ENCODE results near the gene ICA1L. TPM values are rescaled to one million over a fixed set of nuclear protein-coding genes. Genes with fewer than 3 reads are reported as not detected.
A peak's percentile ranks its signal among the peaks of the same experiment; 100 is the strongest.

The ICA1L gene
- total RNA-seq, 1 donor from 2014 or later = 5.5 TPM

DNA sequence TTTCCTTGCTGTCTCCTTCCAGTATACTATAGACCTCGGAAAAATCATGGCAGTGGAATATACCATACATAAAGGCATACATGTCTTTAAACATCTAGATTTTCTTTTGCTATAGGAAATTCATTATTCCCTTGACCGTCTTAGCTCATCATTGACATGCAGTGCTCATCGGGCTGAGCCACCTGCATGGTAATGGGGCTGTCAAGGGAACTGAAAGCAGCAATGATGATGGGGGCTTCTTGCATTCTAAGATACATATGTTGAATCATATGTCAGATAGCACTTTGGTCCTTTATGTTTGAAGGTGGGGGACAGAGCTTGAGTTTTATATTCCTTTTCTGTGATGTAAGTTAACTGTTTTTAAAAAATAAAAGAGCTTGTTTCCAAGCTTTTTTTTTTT is 106.6 kb downstream of the ICA1L start:
- Mint-ChIP-seq H3K4me3 (no peak overlapping the region), H3K27me3 (ENCODE audit: insufficient read depth) (no peaks in the 10 kb centered on the region), H3K36me3 (ENCODE audit: low read depth) (peaks cover 23% of the 10 kb centered on the region), H3K4me1 (ENCODE audit: low read depth) (peaks cover 23% of the 10 kb centered on the region), H3K9me3 (no peaks in the 10 kb centered on the region), H3K27ac (no peak overlapping the region)
- intact Hi-C loops (cut with micrococcal nuclease) = loop anchor here (5.0 kb wide), 1 partner anchor 107 kb away; the partner anchor contains the start of gene ICA1L
- DNase-seq (ENCODE audit: low spot score) = no peak

DNA sequence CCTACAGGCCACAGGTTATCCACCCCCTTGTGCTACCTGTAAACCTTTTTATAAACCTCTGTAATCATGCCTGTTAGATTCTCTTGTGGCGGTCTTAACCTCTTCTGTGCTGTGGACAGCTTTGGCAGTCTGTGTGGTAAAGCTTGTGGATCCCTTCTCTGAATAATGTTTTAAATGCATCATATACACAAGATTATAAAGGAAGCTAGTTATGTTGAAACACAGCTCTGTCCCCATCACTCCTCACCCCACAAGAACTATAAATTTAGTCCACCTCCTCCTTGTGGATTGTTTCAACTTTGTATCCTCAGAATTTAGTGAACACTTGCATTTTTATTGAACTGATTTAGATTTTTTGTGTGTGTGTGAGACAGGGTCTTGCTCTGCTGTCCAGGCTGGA is 107.7 kb downstream of the ICA1L start:
- H3K4me1 Mint-ChIP-seq (ENCODE audit: low read depth) = peaks cover 23% of the 10 kb centered on the region
- intact Hi-C loops (cut with micrococcal nuclease) = loop anchor here (2.0 to 5.0 kb wide), 2 partner anchors 108 to 125 kb away; partner anchors contain the start of gene ICA1L
- no peaks in the 10 kb centered on the region for H3K27me3 Mint-ChIP-seq (ENCODE audit: insufficient read depth)
- DNase-seq (ENCODE audit: low spot score) = no peak
- no peaks in the 10 kb centered on the region for H3K9me3 Mint-ChIP-seq
- peaks cover 20% of the 10 kb centered on the region for H3K36me3 Mint-ChIP-seq (ENCODE audit: low read depth)
- no peak overlapping the region for H3K27ac Mint-ChIP-seq
- H3K4me3 Mint-ChIP-seq = no peak overlapping the region

DNA sequence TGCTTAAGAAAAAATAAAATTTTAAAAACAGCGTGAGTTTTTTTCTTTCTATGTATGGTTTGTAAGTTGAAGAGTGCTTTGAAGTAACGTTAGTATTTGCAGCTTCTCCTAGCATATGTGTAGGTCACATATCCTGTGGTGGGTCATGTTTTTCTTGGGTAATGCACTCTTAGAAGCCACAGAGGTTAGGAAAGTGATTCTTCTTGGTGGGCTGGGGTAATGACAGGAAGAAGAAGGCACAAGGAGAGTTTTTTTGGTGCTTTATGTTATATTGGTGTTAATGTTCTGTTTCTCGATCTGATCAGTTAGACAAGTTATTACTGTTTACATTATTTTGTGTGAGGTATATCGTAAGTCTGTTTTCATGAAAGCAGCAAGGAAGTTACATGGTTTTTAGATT is 109.0 kb downstream of the ICA1L start:
- Mint-ChIP-seq H3K4me3 (peak overlapping the region; percentile 1), H3K9me3 (no peaks in the 10 kb centered on the region), H3K4me1 (ENCODE audit: low read depth) (peaks cover 23% of the 10 kb centered on the region)

DNA sequence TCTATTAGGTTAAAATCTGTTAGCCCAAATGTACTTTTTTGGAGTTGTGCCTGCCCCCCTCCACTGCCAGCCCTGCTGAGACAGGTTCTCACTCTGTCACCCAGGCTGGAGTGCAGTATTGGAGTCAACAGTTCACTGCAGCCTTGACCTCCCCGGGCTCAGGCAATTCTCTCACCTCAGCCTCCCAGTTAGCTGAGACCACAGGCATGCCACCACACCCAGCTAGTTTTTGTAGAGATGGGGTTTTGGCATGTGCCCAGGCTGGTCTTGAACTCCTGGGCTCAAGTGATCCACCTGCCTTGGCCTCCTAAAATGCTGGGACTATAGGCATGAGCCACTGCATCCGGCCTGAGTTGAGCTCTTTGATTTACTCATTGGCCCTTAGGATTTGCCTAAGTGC is 110.7 kb downstream of the ICA1L start:
- H3K4me3 Mint-ChIP-seq = no peak overlapping the region
- H3K27me3 Mint-ChIP-seq (ENCODE audit: insufficient read depth) = no peaks in the 10 kb centered on the region
- no peak overlapping the region for H3K27ac Mint-ChIP-seq
- H3K4me1 Mint-ChIP-seq (ENCODE audit: low read depth) = peaks cover 23% of the 10 kb centered on the region
- intact Hi-C loops (cut with micrococcal nuclease) = loop anchor here (5.0 kb wide), 1 partner anchor 111 kb away; the partner anchor contains the start of gene ICA1L
- H3K36me3 Mint-ChIP-seq (ENCODE audit: low read depth) = peaks cover 15% of the 10 kb centered on the region
- H3K9me3 Mint-ChIP-seq = no peaks in the 10 kb centered on the region
- DNase-seq (ENCODE audit: low spot score) = no peak

More for the DNA sequence above, 109.0 kb downstream of the ICA1L start:
- Mint-ChIP-seq H3K36me3 (ENCODE audit: low read depth) (peaks cover 17% of the 10 kb centered on the region), H3K27me3 (ENCODE audit: insufficient read depth) (no peaks in the 10 kb centered on the region), H3K27ac (peak overlapping the region; percentile 9)
- intact Hi-C loops (cut with micrococcal nuclease) = loop anchor here (2.0 to 5.0 kb wide), 2 partner anchors 110 to 124 kb away; partner anchors contain the start of gene ICA1L
- no peak for DNase-seq (ENCODE audit: low spot score)

DNA sequence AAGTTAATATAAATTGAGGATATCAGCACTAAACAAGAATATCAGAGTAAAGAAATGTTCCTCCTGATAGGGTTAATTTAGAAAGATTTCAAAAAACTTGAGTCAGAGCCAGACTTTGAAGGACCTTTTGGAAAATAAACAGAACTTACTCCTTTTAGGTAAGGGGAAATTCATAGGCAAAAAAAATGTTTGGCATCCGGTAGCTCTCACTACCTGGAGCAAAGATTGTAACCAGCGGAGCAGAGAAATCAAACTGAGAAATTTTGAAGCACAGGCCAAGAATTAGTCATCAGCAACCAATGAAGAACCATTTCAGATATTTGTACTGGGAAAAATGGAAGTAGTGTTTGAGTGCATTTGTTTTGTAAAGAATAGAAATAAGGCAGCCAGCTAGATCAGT is 113.0 kb downstream of the ICA1L start:
- Mint-ChIP-seq H3K27me3 (ENCODE audit: insufficient read depth) (no peaks in the 10 kb centered on the region), H3K9me3 (no peaks in the 10 kb centered on the region), H3K27ac (no peak overlapping the region), H3K4me1 (ENCODE audit: low read depth) (peaks cover 23% of the 10 kb centered on the region), H3K4me3 (no peak overlapping the region), H3K36me3 (ENCODE audit: low read depth) (peaks cover 8% of the 10 kb centered on the region)
- intact Hi-C loops (cut with micrococcal nuclease) = no loop called here
- no peak for DNase-seq (ENCODE audit: low spot score)

DNA sequence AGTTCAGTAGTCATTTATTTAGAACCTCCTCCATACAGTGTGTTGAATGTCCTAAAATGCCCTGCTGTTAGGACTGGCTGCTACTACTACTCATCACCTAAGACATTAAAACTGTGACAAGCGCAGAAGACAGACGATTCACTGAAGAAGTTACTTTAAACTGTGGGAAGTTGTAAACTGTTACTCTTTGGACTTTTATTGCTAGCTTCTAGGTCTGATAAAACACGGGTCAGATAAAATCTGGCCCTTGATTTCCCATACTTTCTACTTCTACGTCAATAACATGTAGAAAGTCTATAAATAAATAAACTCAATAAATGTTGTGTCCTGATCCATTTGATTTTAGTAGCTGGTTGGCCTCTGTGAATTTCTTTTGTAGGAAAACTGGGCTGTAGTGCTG is 113.4 kb downstream of the ICA1L start:
- Mint-ChIP-seq H3K4me1 (ENCODE audit: low read depth) (peaks cover 23% of the 10 kb centered on the region), H3K4me3 (no peak overlapping the region), H3K9me3 (no peaks in the 10 kb centered on the region), H3K36me3 (ENCODE audit: low read depth) (peaks cover 9% of the 10 kb centered on the region), H3K27me3 (ENCODE audit: insufficient read depth) (no peaks in the 10 kb centered on the region), H3K27ac (no peak overlapping the region)
- intact Hi-C loops (cut with micrococcal nuclease) = no loop called here
- no peak for DNase-seq (ENCODE audit: low spot score)

DNA sequence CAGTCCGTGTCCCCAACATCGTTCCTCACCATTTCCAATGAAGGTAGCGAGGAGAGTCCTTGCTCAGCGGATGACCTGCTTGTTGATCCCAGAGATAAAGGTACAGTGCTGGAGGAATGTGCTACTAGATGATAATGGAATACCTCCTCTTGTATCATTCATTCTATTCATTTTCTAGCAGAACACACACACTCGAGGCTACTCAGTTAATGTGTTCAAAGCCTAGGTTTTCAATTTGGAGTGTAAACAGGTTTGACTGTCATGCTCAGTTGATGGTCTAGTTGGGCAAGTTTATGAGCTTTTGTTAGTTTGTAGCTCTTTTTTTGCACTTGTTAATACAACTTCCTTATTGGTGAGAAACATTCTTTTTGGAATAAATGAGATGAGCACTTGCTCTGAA is 114.2 kb downstream of the ICA1L start:
- no peak for DNase-seq (ENCODE audit: low spot score)
- H3K4me3 Mint-ChIP-seq = no peak overlapping the region
- peaks cover 6% of the 10 kb centered on the region for H3K36me3 Mint-ChIP-seq (ENCODE audit: low read depth)
- no peak overlapping the region for H3K27ac Mint-ChIP-seq
- intact Hi-C loops (cut with micrococcal nuclease) = no loop called here
- peaks cover 16% of the 10 kb centered on the region for H3K4me1 Mint-ChIP-seq (ENCODE audit: low read depth)
- H3K9me3 Mint-ChIP-seq = no peaks in the 10 kb centered on the region
- H3K27me3 Mint-ChIP-seq (ENCODE audit: insufficient read depth) = no peaks in the 10 kb centered on the region

DNA sequence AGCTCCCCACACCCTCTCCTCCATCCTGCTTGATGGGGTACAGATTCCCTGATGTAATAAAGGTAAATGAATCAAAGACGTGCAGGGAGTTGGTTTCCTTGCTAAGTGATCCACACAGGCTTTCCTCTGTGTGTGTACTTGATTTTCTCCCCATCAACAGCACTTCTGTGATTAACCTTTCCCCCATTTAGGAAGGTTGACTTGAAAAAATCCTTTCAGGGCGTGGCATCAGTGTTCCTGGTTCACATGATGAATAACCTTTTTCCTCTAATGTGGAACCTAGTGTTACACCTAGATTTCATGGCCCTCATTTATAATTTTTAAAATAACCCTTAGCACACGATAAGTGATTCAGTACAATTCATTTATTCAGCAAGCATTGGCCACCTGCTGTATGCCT is 115.0 kb downstream of the ICA1L start:
- intact Hi-C loops (cut with micrococcal nuclease) = no loop called here
- Mint-ChIP-seq H3K4me3 (no peak overlapping the region), H3K36me3 (ENCODE audit: low read depth) (peaks cover 3% of the 10 kb centered on the region), H3K9me3 (no peaks in the 10 kb centered on the region), H3K27me3 (ENCODE audit: insufficient read depth) (no peaks in the 10 kb centered on the region), H3K27ac (no peak overlapping the region), H3K4me1 (ENCODE audit: low read depth) (peaks cover 12% of the 10 kb centered on the region)
- no peak for DNase-seq (ENCODE audit: low spot score)

DNA sequence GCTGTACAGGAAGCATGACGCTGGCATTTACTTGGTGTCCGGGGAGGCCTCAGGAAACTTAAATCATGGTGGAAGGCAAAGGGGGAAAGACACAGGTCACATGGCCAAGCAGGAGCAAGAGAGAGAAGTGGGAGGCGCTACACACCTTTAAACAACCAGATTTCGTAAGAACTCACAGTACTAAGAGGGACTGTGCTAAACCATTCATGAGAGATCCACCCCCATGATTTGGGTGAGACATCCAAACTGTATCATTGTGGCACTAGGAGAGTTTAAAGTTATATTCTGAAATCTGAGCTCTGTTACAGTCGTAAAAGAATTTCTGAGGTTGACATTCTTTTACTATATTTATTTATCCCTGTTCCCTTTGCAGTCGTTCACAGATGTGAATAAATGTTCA is 116.6 kb downstream of the ICA1L start:
- Mint-ChIP-seq H3K4me3 (no peak overlapping the region), H3K9me3 (no peaks in the 10 kb centered on the region), H3K27me3 (ENCODE audit: insufficient read depth) (no peaks in the 10 kb centered on the region), H3K27ac (no peak overlapping the region), H3K4me1 (ENCODE audit: low read depth) (peaks cover 5% of the 10 kb centered on the region), H3K36me3 (ENCODE audit: low read depth) (peaks cover 2% of the 10 kb centered on the region)
- intact Hi-C loops (cut with micrococcal nuclease) = no loop called here
- no peak for DNase-seq (ENCODE audit: low spot score)

GRCh38 chr2:202752071-202752470 is 119.5 kb downstream of the ICA1L start:
- intact Hi-C loops (cut with micrococcal nuclease) = no loop called here
- Mint-ChIP-seq H3K27ac (no peak overlapping the region), H3K4me1 (ENCODE audit: low read depth) (peaks cover 5% of the 10 kb centered on the region), H3K9me3 (no peaks in the 10 kb centered on the region), H3K36me3 (ENCODE audit: low read depth) (peaks cover 2% of the 10 kb centered on the region), H3K4me3 (no peak overlapping the region), H3K27me3 (ENCODE audit: insufficient read depth) (no peaks in the 10 kb centered on the region)
- no peak for DNase-seq (ENCODE audit: low spot score)

- no peak overlapping the region for H3K27ac Mint-ChIP-seq
- H3K36me3 Mint-ChIP-seq (ENCODE audit: low read depth) = peaks cover 2% of the 10 kb centered on the region
Observed at GRCh38 chr2:202750763-202751427, 120.7 kb downstream of the ICA1L start.

DNA sequence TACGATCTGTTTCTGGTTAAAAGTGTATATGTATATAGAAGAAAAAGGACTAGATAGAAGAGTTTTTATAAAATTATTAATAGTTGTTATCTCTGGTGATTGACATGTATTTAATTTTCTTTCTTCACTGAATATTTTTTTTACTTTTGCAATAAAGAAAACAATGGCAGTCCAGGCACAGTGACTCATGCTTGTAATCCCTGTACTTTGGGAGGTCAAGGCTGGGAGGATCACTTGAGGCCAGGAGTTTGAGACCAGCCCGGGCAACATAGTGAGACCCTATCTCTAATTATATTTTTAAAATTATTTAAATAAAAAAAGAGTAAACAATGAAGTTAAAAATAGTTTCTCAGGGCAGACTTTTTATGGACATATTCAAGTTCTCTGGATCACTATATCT is 122.1 kb downstream of the ICA1L start:
- Mint-ChIP-seq H3K27ac (no peak overlapping the region), H3K36me3 (ENCODE audit: low read depth) (peaks cover 2% of the 10 kb centered on the region), H3K4me3 (no peak overlapping the region), H3K4me1 (ENCODE audit: low read depth) (peaks cover 5% of the 10 kb centered on the region), H3K27me3 (ENCODE audit: insufficient read depth) (no peaks in the 10 kb centered on the region), H3K9me3 (peaks cover 15% of the 10 kb centered on the region)
- DNase-seq (ENCODE audit: low spot score) = no peak
- intact Hi-C loops (cut with micrococcal nuclease) = no loop called here

More at GRCh38 chr2:202750763-202751427, 120.7 kb downstream of the ICA1L start:
- H3K9me3 Mint-ChIP-seq = peaks cover 7% of the 10 kb centered on the region
- H3K27me3 Mint-ChIP-seq (ENCODE audit: insufficient read depth) = no peaks in the 10 kb centered on the region
- intact Hi-C loops (cut with micrococcal nuclease) = no loop called here
- no peak for DNase-seq (ENCODE audit: low spot score)
- peaks cover 5% of the 10 kb centered on the region for H3K4me1 Mint-ChIP-seq (ENCODE audit: low read depth)
- H3K4me3 Mint-ChIP-seq = no peak overlapping the region

DNA sequence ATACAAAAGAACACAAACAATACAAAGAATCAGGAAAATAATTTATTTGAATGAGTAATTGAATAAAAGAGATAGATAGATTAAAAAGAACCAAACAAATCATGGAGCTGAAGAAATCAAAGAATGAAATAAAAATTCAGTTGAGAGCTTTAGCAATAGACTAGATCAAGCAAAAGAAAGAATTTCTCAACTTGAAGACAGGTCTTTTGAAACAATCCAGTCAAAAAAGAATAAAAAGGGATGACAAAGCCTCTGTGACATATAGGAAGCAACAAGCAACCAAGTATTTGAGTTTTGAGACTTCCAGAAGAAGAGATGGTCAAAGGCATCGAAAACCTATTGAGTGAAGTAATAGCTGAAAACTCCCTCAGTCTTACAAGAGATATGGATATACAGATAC is 128.0 kb downstream of the ICA1L start:
- no peak for DNase-seq (ENCODE audit: low spot score)
- Mint-ChIP-seq H3K4me1 (ENCODE audit: low read depth) (no peaks in the 10 kb centered on the region), H3K27ac (no peak overlapping the region), H3K36me3 (ENCODE audit: low read depth) (peaks cover 6% of the 10 kb centered on the region), H3K27me3 (ENCODE audit: insufficient read depth) (no peaks in the 10 kb centered on the region), H3K4me3 (no peak overlapping the region), H3K9me3 (peaks cover 38% of the 10 kb centered on the region)
- intact Hi-C loops (cut with micrococcal nuclease) = no loop called here

DNA sequence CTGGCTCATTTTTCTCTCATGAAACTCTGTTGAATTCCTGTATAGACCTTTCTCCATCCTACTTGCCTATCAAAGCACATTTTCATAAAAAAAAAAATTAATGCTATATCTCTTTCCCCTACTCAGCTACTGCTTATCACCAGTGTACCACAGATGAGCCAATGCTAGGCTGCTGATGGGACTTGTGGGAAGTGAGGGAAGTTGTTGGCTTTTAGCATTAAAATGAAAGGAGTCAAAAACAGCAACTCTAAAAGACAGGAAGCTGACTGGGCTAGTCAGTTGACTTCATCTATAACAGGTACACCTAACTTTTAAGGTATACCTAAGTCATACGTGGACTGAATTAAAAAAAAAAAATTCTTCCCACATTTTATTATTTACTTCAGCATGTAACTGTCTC is 134.7 kb downstream of the ICA1L start:
- Mint-ChIP-seq H3K27me3 (ENCODE audit: insufficient read depth) (no peaks in the 10 kb centered on the region), H3K4me3 (no peak overlapping the region), H3K36me3 (ENCODE audit: low read depth) (peaks cover 10% of the 10 kb centered on the region), H3K27ac (no peak overlapping the region), H3K4me1 (ENCODE audit: low read depth) (no peaks in the 10 kb centered on the region), H3K9me3 (peaks cover 14% of the 10 kb centered on the region)
- intact Hi-C loops (cut with micrococcal nuclease) = no loop called here
- no peak for DNase-seq (ENCODE audit: low spot score)

Data from activated T-helper 1 cell treated with anti-CD3 and anti-CD28 coated beads, Interleukin-12 subunit alpha, Interleukin-12 subunit beta, Interleukin-2, Interleukin-4 antibody, amounts not matched to agents 30 ng/mL and 10 ng/mL and 1 ng/mL, durations not matched to agents 14 hours and 24 hours and 36 hours (primary cell).